Activated naive CD4-positive, alpha-beta T cell treated with anti-CD3 and anti-CD28 coated beads, Interleukin-2, amount 50 U/mL, for 24 hours (primary cell): ENCODE measurements around the gene TACR1.

Experiments
- H3K27ac Mint-ChIP-seq: one replicate; pipeline ENCODE4 v1.8.0; 2021; ENCODE audit warnings: mild to moderate bottlenecking, mixed read lengths
- H3K27me3 Mint-ChIP-seq: one replicate; pipeline ENCODE4 v1.8.0; 2021; ENCODE audit warnings: mixed read lengths
- H3K36me3 Mint-ChIP-seq: one replicate; pipeline ENCODE4 v1.8.0; 2021; ENCODE audit warnings: mixed read lengths
- H3K4me1 Mint-ChIP-seq: one replicate; pipeline ENCODE4 v1.8.0; 2021; ENCODE audit warnings: mixed read lengths
- H3K4me3 Mint-ChIP-seq: one replicate; pipeline ENCODE4 v1.8.0; 2021; ENCODE audit warnings: mild to moderate bottlenecking, mixed read lengths
- H3K9me3 Mint-ChIP-seq: one replicate; pipeline ENCODE4 v1.8.0; 2021; ENCODE audit warnings: mixed read lengths

The TACR1 gene

DNA sequence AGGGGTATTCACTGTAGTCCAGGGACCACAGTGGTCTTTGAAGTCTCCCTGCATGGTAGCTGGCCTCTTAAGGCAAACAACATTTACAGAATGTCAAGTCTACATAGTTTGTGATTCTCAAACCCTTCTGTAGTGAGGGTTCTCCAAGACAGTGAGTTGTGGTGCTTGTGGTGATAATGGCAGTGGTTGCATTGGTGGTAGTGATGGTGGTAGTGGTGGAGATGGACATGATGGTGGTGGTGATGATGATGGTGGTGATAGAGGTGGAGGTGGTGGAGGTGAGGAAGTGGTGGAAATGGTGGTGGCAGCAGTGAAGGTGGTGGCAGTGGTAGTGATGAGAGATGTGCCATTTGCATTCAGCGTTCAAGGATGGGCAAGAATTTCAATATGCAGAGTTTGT lies 104.9 kb downstream of the TACR1 start:
- no peak overlapping the region for H3K27ac Mint-ChIP-seq
- H3K27me3 Mint-ChIP-seq = peaks cover 1% of the 10 kb centered on the region
- H3K4me3 Mint-ChIP-seq = no peak overlapping the region
- H3K36me3 Mint-ChIP-seq = peaks cover 5% of the 10 kb centered on the region
- no peaks in the 10 kb centered on the region for H3K4me1 Mint-ChIP-seq
- no peaks in the 10 kb centered on the region for H3K9me3 Mint-ChIP-seq

DNA sequence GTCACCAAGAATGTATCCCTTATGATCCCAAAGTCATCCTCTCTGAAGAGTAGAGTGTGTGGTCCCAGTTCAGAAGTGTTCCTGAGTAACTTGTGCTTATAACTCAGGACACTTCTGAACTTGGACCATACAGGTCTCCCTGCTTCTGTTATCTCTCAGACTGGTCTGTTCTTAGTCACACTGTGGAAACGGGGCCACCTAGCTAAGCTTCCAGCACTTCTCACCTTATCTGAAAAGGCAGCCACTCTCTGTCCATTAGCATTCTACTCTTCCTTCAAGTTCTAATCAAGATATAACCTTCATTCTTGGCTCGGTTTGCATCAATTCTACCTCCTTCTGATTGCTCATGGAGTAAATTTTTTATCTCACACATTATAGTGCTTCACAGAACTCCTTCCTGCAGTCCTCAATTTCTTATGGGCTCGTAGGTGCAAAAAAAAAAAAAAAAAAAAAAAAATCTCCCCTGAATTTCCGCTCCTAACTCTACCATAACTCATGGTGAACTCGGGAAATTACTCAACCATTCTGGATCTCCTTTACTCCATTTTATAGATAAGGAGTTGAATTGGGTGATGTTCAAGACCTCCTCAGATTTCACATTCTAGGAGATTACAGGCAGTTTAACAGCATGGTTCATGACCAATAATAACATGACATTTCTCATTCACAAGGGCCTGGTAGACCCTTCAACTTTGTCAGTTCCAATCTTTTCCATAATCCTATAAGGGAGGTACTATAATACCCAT lies 108.4 kb downstream of the TACR1 start:
- Mint-ChIP-seq H3K4me3 (no peak overlapping the region), H3K36me3 (peaks cover 4% of the 10 kb centered on the region), H3K27me3 (no peaks in the 10 kb centered on the region), H3K27ac (no peak overlapping the region), H3K4me1 (no peaks in the 10 kb centered on the region), H3K9me3 (no peaks in the 10 kb centered on the region)

DNA sequence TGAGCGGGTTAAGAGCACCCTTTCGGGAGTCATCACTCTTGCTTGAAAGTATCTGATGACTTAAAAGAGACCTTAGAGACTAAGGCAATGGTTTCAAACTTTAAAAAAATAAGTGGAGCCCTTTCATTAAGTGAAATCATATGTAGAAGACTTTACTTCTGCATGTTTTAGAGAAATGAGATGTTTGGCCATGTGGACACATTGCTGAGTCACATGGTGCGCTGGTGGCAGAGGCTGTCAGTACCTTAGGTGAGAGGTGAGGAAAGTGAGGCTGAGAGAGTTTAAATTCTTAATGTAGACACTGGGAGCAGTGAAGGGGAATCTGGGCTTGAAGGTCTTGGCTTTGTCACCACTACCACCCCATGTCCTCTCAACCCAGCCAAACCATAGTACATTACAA lies 109.8 kb downstream of the TACR1 start:
- Mint-ChIP-seq H3K27me3 (no peaks in the 10 kb centered on the region), H3K4me1 (no peaks in the 10 kb centered on the region), H3K4me3 (no peak overlapping the region), H3K27ac (no peak overlapping the region), H3K9me3 (no peaks in the 10 kb centered on the region), H3K36me3 (peaks cover 8% of the 10 kb centered on the region)

DNA sequence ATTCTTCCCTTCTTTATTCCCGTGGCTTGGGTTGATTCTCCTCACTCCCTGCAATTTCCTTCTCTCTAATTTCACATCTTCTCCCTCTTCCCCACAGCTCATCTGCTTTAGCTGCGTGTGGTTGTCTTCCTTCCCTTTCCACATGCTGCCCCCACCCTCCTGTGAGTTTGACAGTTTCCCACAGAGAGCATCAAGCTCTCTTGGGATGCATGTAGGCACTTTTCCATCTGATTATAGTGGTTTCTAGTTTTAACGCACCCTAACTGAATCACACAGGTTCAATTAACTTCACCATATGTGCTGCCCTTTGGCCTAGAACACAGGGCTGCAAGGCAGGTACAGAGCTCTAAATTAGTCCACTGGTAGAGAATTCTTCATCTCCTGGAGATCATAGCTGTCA lies 110.5 kb downstream of the TACR1 start:
- no peaks in the 10 kb centered on the region for H3K27me3 Mint-ChIP-seq
- no peak overlapping the region for H3K27ac Mint-ChIP-seq
- no peaks in the 10 kb centered on the region for H3K4me1 Mint-ChIP-seq
- H3K9me3 Mint-ChIP-seq = no peaks in the 10 kb centered on the region
- H3K4me3 Mint-ChIP-seq = no peak overlapping the region
- peaks cover 6% of the 10 kb centered on the region for H3K36me3 Mint-ChIP-seq

DNA sequence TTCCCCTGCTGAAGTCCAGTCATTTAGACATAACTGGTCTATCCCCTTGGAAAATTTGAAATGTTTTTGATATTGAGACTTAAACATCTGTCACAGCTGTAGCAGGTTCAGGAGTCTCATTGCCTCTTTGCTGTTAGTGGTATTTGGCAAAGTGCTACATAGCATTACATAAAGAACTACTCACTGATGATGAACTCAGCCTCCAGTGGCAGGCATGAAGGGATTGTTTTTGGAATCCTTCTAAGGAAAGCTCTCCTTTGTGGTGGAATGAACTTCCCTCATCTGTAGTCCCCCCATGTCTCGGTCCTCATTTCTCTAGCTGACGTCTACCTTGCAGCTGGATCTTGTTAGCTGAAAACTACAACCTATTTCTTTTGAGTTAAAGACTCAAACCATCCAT lies 111.6 kb downstream of the TACR1 start:
- no peaks in the 10 kb centered on the region for H3K27me3 Mint-ChIP-seq
- H3K36me3 Mint-ChIP-seq = peaks cover 6% of the 10 kb centered on the region
- no peaks in the 10 kb centered on the region for H3K9me3 Mint-ChIP-seq
- H3K27ac Mint-ChIP-seq = no peak overlapping the region
- H3K4me1 Mint-ChIP-seq = no peaks in the 10 kb centered on the region
- H3K4me3 Mint-ChIP-seq = no peak overlapping the region

DNA sequence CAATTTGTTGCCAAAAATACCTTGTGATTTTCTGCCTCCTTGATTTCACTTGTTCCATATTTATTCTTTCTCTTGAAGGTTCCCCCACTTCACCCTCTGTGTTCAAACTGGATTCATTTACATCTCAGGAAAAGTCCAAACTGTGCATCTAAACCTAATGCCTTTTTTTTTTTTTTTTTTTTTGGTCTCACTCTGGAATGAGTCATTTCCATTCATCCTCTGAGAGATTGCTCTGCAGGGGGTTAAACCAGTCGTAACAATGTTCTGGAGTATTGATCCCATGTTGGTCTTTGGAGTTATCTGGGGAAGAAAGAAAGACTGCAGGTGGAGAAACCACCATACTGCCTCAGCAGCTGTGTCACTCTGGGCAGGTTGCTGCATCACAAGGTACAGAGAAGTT lies 119.7 kb downstream of the TACR1 start:
- H3K27ac Mint-ChIP-seq = no peak overlapping the region
- no peaks in the 10 kb centered on the region for H3K9me3 Mint-ChIP-seq
- H3K4me1 Mint-ChIP-seq = no peaks in the 10 kb centered on the region
- H3K4me3 Mint-ChIP-seq = no peak overlapping the region
- H3K27me3 Mint-ChIP-seq = no peaks in the 10 kb centered on the region
- peaks cover 9% of the 10 kb centered on the region for H3K36me3 Mint-ChIP-seq

DNA sequence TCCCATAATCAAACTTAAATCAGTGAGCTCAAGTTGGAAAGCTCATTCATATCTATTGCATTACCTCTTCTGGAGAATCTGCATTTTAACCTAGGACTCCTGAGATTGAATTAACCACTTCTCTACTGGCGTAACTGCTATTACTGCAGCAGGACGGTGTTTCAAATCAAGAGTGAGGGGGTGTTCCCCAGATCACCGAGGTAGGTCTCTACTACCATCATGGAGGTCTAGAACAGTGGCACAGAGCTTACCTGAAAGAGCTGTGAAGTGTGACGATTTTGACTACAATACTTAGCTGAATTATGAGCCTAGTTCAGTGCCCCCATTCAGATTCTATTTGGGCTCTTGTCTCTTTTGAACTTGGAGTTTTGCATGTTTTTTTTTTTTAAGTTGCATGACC lies 121.4 kb downstream of the TACR1 start:
- no peaks in the 10 kb centered on the region for H3K9me3 Mint-ChIP-seq
- peaks cover 9% of the 10 kb centered on the region for H3K36me3 Mint-ChIP-seq
- no peaks in the 10 kb centered on the region for H3K27me3 Mint-ChIP-seq
- no peak overlapping the region for H3K27ac Mint-ChIP-seq
- H3K4me3 Mint-ChIP-seq = no peak overlapping the region
- H3K4me1 Mint-ChIP-seq = no peaks in the 10 kb centered on the region

DNA sequence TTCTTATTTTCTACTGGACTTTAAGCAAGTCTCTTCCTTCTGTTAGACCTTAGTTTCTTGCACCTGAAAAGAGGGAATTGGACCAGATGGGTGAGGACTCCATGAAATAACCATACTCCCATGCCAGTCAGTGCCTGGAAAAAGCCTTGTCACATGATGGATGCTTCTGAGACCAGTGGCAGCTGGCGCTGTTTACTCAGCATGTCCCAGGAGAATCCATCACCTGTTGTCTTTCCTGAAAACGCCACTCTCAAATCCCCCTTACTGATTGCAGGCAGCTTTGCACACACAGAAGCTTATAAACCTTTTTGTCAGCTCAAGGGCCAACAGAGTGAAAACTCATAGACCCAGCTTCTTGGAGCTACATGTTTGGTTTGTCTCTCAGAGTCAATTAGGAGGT lies 123.2 kb downstream of the TACR1 start:
- Mint-ChIP-seq H3K9me3 (no peaks in the 10 kb centered on the region), H3K27ac (no peak overlapping the region), H3K27me3 (no peaks in the 10 kb centered on the region), H3K36me3 (peaks cover 5% of the 10 kb centered on the region), H3K4me1 (no peaks in the 10 kb centered on the region), H3K4me3 (no peak overlapping the region)

DNA sequence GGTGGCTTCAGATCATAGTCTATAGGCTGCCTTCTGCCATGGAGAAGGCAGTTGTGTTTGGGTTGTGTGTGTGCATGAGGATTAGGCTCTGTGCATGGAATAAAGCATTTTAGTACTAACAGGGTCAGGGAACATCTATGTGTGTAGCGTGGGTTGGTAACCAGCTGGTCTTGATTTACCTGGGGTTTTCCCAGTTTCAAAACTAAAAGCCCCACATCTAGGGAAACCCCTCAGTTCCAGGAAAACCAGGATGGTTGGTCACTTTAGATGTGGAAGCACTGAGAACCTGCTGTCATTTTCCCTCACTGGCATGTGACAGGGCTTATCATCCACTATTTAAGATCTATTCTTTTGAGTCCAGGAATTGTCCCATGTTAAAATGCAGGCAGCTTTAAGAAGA lies 124.6 kb downstream of the TACR1 start:
- no peak overlapping the region for H3K4me3 Mint-ChIP-seq
- no peaks in the 10 kb centered on the region for H3K9me3 Mint-ChIP-seq
- no peaks in the 10 kb centered on the region for H3K27me3 Mint-ChIP-seq
- H3K4me1 Mint-ChIP-seq = no peaks in the 10 kb centered on the region
- peaks cover 1% of the 10 kb centered on the region for H3K36me3 Mint-ChIP-seq
- no peak overlapping the region for H3K27ac Mint-ChIP-seq

DNA sequence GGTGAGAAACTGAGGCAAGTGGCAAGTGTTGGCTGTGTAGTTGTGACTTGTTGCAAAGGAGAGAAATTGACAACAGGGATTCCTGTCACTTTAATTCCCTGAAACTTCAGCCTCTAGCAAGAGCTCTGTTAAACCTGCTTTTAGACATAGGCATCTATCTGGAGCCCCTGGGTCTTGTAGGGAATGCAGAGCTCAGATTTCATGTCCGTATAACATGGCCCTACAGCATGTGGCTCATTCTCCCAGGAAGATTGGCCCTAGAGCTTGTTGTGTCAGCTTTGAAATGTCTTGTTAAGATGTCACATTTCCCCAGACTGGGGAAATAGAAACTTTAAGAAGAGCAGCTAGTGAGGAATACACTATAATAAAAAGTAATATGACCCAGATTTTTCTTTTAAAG lies 125.1 kb downstream of the TACR1 start:
- Mint-ChIP-seq H3K9me3 (no peaks in the 10 kb centered on the region), H3K27ac (no peak overlapping the region), H3K27me3 (no peaks in the 10 kb centered on the region), H3K36me3 (peaks cover 4% of the 10 kb centered on the region), H3K4me3 (no peak overlapping the region), H3K4me1 (no peaks in the 10 kb centered on the region)

DNA sequence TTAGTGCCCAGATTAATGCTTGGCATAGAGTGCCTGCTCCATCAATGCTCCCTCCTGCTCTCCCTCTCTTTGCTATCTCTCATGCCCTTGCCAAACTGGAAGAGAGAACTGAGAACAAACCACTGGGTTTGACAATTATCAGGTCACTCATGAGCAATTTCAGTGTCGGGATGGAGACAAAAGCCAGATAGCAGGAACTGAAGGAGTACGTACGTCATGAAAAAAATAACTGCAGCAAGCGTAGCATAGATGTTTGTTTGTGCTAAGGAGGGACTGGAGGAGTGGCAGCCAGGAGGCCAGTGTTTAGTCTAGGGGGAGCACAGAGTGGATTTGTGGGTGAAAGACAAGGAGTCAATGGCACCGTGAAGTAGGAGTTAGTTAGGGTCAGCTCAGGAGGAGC lies 127.6 kb downstream of the TACR1 start:
- H3K4me1 Mint-ChIP-seq = no peaks in the 10 kb centered on the region
- no peak overlapping the region for H3K4me3 Mint-ChIP-seq
- H3K9me3 Mint-ChIP-seq = no peaks in the 10 kb centered on the region
- H3K36me3 Mint-ChIP-seq = peaks cover 4% of the 10 kb centered on the region
- H3K27ac Mint-ChIP-seq = no peak overlapping the region
- H3K27me3 Mint-ChIP-seq = no peaks in the 10 kb centered on the region

DNA sequence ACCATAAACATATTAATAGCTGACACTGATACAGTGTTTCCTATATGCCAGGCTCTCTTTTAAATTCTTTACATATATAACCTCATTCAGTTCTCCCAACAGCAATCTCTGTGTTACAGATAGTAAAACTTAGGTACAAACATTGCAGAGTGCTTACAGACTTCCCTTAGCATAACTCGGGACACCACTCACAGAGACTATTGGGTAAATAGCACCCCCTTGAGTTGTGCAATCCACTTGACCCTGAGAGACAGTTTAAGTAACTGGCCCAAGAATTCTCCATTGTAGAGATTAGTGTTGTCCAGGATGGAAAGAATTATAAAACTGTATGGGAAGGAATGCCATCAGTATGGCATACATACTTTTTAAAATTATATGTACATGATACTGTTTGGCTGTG lies 130.8 kb downstream of the TACR1 start:
- H3K4me3 Mint-ChIP-seq = no peak overlapping the region
- H3K27ac Mint-ChIP-seq = no peak overlapping the region
- H3K27me3 Mint-ChIP-seq = no peaks in the 10 kb centered on the region
- H3K4me1 Mint-ChIP-seq = no peaks in the 10 kb centered on the region
- H3K36me3 Mint-ChIP-seq = peaks cover 3% of the 10 kb centered on the region
- no peaks in the 10 kb centered on the region for H3K9me3 Mint-ChIP-seq

DNA sequence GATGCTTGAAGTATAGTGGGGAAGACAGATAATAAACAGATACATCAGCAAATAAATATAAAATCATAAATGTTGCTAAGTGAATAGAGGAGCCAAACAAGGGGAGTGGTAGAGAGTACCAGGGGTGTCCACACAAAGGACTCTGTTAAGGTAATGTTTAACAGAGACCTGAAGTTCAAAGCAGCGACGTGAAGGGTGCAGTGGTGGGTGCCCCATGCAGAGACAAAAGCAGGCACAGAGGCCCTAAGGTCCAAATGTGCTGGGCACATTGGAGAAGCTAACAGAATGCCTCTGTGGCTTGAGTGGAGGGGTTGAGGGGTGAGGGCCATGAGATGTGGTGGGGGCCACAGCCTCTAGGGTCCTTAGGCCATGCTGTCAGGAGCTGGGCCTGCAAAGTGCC lies 131.8 kb downstream of the TACR1 start:
- no peak overlapping the region for H3K4me3 Mint-ChIP-seq
- H3K9me3 Mint-ChIP-seq = no peaks in the 10 kb centered on the region
- H3K36me3 Mint-ChIP-seq = peaks cover 3% of the 10 kb centered on the region
- H3K27me3 Mint-ChIP-seq = no peaks in the 10 kb centered on the region
- H3K4me1 Mint-ChIP-seq = no peaks in the 10 kb centered on the region
- no peak overlapping the region for H3K27ac Mint-ChIP-seq

DNA sequence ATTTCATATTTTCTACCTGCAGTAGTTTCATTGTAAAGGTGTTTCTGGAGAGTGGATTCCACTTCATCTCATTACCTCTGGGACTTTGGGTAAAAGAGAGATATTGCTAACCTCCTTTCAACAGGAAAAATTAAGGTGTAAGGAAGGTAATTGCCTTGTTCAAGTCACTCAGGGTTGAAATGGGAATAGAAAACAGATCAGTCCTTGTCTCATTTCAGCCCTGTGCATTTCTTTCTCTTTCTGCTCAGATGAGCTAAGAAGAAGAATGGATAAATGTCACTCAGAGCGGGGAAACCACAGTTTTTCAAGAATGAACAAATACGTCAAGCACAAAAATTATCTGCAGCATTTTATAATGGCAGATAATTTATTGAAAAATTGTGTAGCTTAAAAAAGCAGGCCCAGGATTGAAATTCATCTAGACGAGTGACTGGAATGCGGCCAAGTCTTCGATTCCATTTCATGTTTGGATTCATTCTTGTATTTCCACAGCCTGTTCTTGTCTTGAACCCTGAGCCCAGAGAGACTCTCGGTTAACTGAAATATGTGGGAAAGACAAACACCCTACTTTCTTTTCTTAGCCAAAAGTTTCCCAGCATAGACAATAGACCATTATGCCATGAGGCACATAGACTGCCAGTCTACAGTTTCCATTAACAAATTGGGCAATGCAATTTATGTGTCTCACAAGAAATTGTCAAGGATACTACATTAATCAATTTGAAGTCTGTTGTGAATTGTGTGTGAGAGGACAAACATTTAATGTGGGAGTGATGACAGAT lies 133.0 kb downstream of the TACR1 start:
- Mint-ChIP-seq H3K27ac (no peak overlapping the region), H3K4me3 (no peak overlapping the region)

DNA sequence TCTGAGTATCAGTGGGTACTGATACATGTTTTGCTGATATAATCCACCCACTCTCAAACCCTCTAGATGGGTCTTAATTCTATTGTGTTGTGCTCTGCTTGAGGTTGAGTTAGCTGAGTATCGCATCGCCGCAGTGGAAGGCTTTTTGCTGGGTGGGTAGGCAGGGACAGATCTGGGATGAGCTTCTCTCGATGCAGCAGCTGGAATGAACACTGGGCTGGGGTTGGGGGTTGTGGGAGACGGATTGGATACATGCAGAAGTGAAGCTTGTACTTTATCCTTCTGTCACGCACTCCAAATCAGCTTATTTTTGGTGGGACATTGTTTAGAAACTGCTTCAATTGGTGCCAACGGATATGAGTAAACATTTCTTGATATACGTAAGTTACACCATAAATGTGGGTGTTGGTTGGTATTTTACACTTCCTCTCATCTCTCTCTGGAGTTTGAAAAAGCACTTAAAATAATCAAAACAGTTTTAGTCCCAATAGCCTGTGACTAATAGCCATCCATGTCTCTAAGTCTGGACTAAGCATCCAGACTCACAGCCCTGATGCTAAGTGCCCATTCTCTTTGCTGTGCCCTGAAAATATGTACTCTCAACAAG lies 133.8 kb downstream of the TACR1 start:
- no peak overlapping the region for H3K27ac Mint-ChIP-seq
- H3K4me3 Mint-ChIP-seq = no peak overlapping the region
- no peaks in the 10 kb centered on the region for H3K9me3 Mint-ChIP-seq
- H3K36me3 Mint-ChIP-seq = peaks cover 6% of the 10 kb centered on the region
- no peaks in the 10 kb centered on the region for H3K4me1 Mint-ChIP-seq
- no peaks in the 10 kb centered on the region for H3K27me3 Mint-ChIP-seq

More for the DNA sequence above, 133.0 kb downstream of the TACR1 start:
- Mint-ChIP-seq H3K9me3 (no peaks in the 10 kb centered on the region), H3K4me1 (no peaks in the 10 kb centered on the region), H3K27me3 (no peaks in the 10 kb centered on the region), H3K36me3 (peaks cover 6% of the 10 kb centered on the region)

DNA sequence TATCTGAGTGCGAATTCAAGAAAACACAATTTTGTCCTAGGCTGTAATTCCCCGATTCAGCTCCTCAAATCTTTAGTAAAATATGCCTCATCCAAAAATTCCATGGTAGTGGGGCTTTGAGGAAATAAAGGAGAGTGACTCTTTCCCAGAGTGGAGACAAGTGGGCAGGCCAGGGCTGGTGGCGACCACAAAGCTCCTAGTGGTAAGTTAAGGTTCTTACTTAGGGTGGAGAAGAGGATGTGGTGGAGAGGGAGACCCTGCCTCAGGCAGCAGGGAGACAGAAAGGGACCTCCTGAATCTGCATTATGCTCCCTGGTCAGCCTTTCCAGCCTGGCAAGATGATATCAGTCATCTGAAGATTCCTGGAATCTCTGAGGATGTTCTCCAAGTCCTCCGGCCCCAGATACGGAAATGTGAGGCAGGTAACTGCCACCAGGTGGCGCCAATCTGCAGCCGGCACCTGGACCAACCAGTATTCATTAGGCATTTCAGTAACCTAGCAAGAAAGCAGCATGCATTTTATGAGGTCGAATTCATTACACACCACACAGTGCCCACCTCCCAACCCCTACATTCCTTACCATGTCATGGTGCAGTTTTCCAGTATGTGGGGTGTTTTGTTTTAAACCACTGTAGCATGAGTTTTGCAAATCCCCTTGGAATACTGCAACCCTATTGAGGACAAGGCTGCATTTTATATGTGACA lies 134.5 kb downstream of the TACR1 start:
- peaks cover 6% of the 10 kb centered on the region for H3K36me3 Mint-ChIP-seq
- H3K27ac Mint-ChIP-seq = no peak overlapping the region
- no peak overlapping the region for H3K4me3 Mint-ChIP-seq
- H3K4me1 Mint-ChIP-seq = no peaks in the 10 kb centered on the region
- H3K9me3 Mint-ChIP-seq = no peaks in the 10 kb centered on the region
- H3K27me3 Mint-ChIP-seq = no peaks in the 10 kb centered on the region
